Thyroid gland (tissue), 4 donors: ENCODE measurements around the gene NFE2. TPM values are rescaled to one million over a fixed set of nuclear protein-coding genes. Genes with fewer than 3 reads are reported as not detected.
"Not testable (repeated sequence)": the region's sequence is repeated elsewhere in the genome, so short reads cannot be mapped to it uniquely, and the experiment has no call there.

Experiments used
- DNase-seq, 2 donors: peaks; one replicate each; pipeline ENCODE4 v3.0.0-alpha.2; 2019
- H3K27ac ChIP-seq, 3 donors: fragments of 200-600 bp; sonication (generic); 1 replicate in 2 of 3; 2 replicates in 1 of 3; pipeline ENCODE4 v1.5.1; 2016 to 2019; ENCODE audit warnings: mild to moderate bottlenecking in 1 of 3, moderate library complexity in 1 of 3
- H3K27me3 ChIP-seq: fragments of 200-600 bp; sonication (generic); one replicate; pipeline ENCODE4 v1.5.1; 2019
- H3K36me3 ChIP-seq, 2 donors: fragments of 200-600 bp; sonication (generic); one replicate each; pipeline ENCODE4 v1.5.1; 2016 to 2019
- H3K4me1 ChIP-seq, 2 donors: fragments of 200-600 bp; sonication (generic); one replicate each; pipeline ENCODE4 v1.5.1; 2017 to 2019
- H3K4me3 ChIP-seq, 3 donors: fragments of 200-600 bp; sonication (generic); replicated peaks in 1 of 3; 1 replicate in 2 of 3; 2 replicates in 1 of 3; pipeline ENCODE4 v1.5.1; 2016; ENCODE audit warnings: mild to moderate bottlenecking in 1 of 3
- H3K9me3 ChIP-seq: fragments of 200-600 bp; sonication (generic); one replicate; pipeline ENCODE4 v1.5.1; 2017
- CTCF ChIP-seq, 6 experiments: fragments of 200-600 bp in 3 of 6; fragments of 450-650 bp in 3 of 6; sonication (generic) in 3 of 6; IDR thresholded peaks; one replicate each; pipeline ENCODE4 v1.5.1; 2016 to 2019; ENCODE audit warnings: antibody characterized with exemption in 6 of 6, mild to moderate bottlenecking in 2 of 6, inconsistent platforms in 1 of 6, moderate library complexity in 1 of 6
- POLR2A ChIP-seq, 2 donors: fragments of 450-650 bp; IDR thresholded peaks; one replicate each; pipeline ENCODE4 v1.6.1; 2017; ENCODE audit warnings: antibody characterized with exemption in 2 of 2, mild to moderate bottlenecking in 2 of 2, moderate library complexity in 1 of 2
- WGBS, 2 donors: methylation state at CpG; one replicate each; pipeline ENCODE4 v1.1.5; 2017; 5-methylcytosine and 5-hydroxymethylcytosine counted together
- intact Hi-C: fragments of 100-400 bp; cut with DNase I; formaldehyde crosslinking; loops from one replicate; pipeline ENCODE4 v1.15.1; 2023
- total RNA-seq, 4 donors: library from RNA; depleted of rRNA; stranded (reverse); fragments of >200 nt; gene quantifications; one replicate each; pipeline ENCODE4 v1.2.3, GENCODE V29; 2016

NFE2 gene
- total RNA-seq, 4 donors from 2014 or later: 0.56 to 1.7 (median 0.61) TPM

- TF ChIP-seq CTCF (IDR thresholded peaks at IDR 0.05): no peak
- TF ChIP-seq POLR2A (IDR thresholded peaks at IDR 0.05): no peak
- WGBS, 2 donors: 97 to 100% methylated on average over 4 of the region's 4 CpGs
- Histone ChIP-seq H3K4me3 (no peak overlapping the region), H3K9me3 (no peaks in the 10 kb centered on the region), H3K27me3 (no peaks in the 10 kb centered on the region), H3K27ac (no peak overlapping the region), H3K36me3 (no peaks in the 10 kb centered on the region), H3K4me1 (peaks cover 39 to 58% of the 10 kb centered on the region in 2 donors)
- DNase-seq: no peak
- intact Hi-C loops: no loop called here
Observed at GRCh38 chr12:54333420-54334034, 32.7 kb upstream of the NFE2 start.

GRCh38 chr12:54331461-54331860, 30.6 kb upstream of the NFE2 start:
- H3K27me3 ChIP-seq: no peaks in the 10 kb centered on the region
- no peak overlapping the region for H3K27ac ChIP-seq
- 92% methylated on average over 5 of the region's 5 CpGs for WGBS, 2 donors
- no peaks in the 10 kb centered on the region for H3K9me3 ChIP-seq
- H3K36me3 ChIP-seq: no peaks in the 10 kb centered on the region
- TF ChIP-seq CTCF (IDR thresholded peaks at IDR 0.05) (no peak), POLR2A (IDR thresholded peaks at IDR 0.05) (no peak)
- H3K4me1 ChIP-seq: peaks cover 31 to 46% of the 10 kb centered on the region in 2 donors
- DNase-seq: no peak
- H3K4me3 ChIP-seq: no peak overlapping the region
- intact Hi-C loops: no loop called here

GRCh38 chr12:54330442-54330841, 29.6 kb upstream of the NFE2 start:
- TF ChIP-seq CTCF (IDR thresholded peaks at IDR 0.05) (no peak), POLR2A (IDR thresholded peaks at IDR 0.05) (no peak)
- Histone ChIP-seq H3K4me1 (peaks cover 31 to 42% of the 10 kb centered on the region in 2 donors), H3K4me3 (no peak overlapping the region), H3K27ac (no peak overlapping the region), H3K27me3 (no peaks in the 10 kb centered on the region), H3K9me3 (no peaks in the 10 kb centered on the region), H3K36me3 (no peaks in the 10 kb centered on the region)
- DNase-seq: no peak
- intact Hi-C loops: no loop called here
- WGBS, 2 donors: 68 to 76% methylated on average over 3 of the region's 3 CpGs

GRCh38 chr12:54329759-54330158, 28.9 kb upstream of the NFE2 start:
- H3K27me3 ChIP-seq: no peaks in the 10 kb centered on the region
- H3K9me3 ChIP-seq: no peaks in the 10 kb centered on the region
- H3K36me3 ChIP-seq: no peaks in the 10 kb centered on the region
- DNase-seq: no peak
- intact Hi-C loops: loop anchor here (5.0 kb wide), 1 partner anchor 37 kb away; no protein-coding TSS in a partner anchor
- H3K4me3 ChIP-seq: no peak overlapping the region
- WGBS, 2 donors: 76% methylated on average over 5 of the region's 5 CpGs
- H3K27ac ChIP-seq: peak overlapping the region in 1 of 3 donors; percentile 60
- H3K4me1 ChIP-seq: peaks cover 26 to 35% of the 10 kb centered on the region in 2 donors
- TF ChIP-seq CTCF (IDR thresholded peaks at IDR 0.05) (no peak), POLR2A (IDR thresholded peaks at IDR 0.05) (no peak)

GRCh38 chr12:54328595-54329337, 28.0 kb upstream of the NFE2 start:
- TF ChIP-seq CTCF (IDR thresholded peaks at IDR 0.05) (no peak), POLR2A (IDR thresholded peaks at IDR 0.05) (no peak)
- Histone ChIP-seq H3K27ac (peak overlapping the region in 1 of 3 donors; percentile 60), H3K27me3 (no peaks in the 10 kb centered on the region), H3K9me3 (no peaks in the 10 kb centered on the region), H3K36me3 (no peaks in the 10 kb centered on the region), H3K4me3 (no peak overlapping the region), H3K4me1 (peaks cover 26 to 36% of the 10 kb centered on the region in 2 donors)
- intact Hi-C loops: loop anchor here (5.0 kb wide), 1 partner anchor 36 kb away; no protein-coding TSS in a partner anchor
- no peak for DNase-seq
- WGBS, 2 donors: 79 to 83% methylated on average over 6 of the region's 6 CpGs

- H3K27me3 ChIP-seq, DNase-seq, H3K36me3 ChIP-seq, H3K9me3 ChIP-seq: not testable (repeated sequence)
- peaks cover 26 to 32% of the 10 kb centered on the region in 2 donors for H3K4me1 ChIP-seq
- H3K27ac ChIP-seq: peak overlapping the region; percentile 66 to 90 (median 90)
- 51 to 55% methylated on average over 22 of the region's 22 CpGs for WGBS, 2 donors
- intact Hi-C loops: loop anchor here (5.0 kb wide), 1 partner anchor 33 kb away; no protein-coding TSS in a partner anchor
- H3K4me3 ChIP-seq: peak overlapping the region; percentile 52 to 91 (median 61)
Observed at GRCh38 chr12:54325442-54326109, 24.8 kb upstream of the NFE2 start.
